Peyer's patch (tissue), 4 donors: ENCODE results near the gene HSPG2. TPM values are rescaled to one million over a fixed set of nuclear protein-coding genes. Genes with fewer than 3 reads are reported as not detected.

ENCODE experiments used
- DNase-seq, 3 donors: peaks; one replicate each; pipeline ENCODE4 v3.0.0-alpha.2; 2017 to 2019
- H3K27ac ChIP-seq, 4 donors: fragments of 200-600 bp; sonication (generic); one replicate each; pipeline ENCODE4 v1.5.1; 2016 to 2019
- H3K27me3 ChIP-seq, 2 donors: fragments of 200-600 bp; sonication (generic); one replicate each; pipeline ENCODE4 v1.5.1; 2019
- H3K36me3 ChIP-seq, 3 donors: fragments of 200-600 bp; sonication (generic); one replicate each; pipeline ENCODE4 v1.5.1; 2016 to 2019
- H3K4me1 ChIP-seq, 4 donors: fragments of 200-600 bp; sonication (generic); one replicate each; pipeline ENCODE4 v1.5.1; 2016 to 2019
- H3K4me3 ChIP-seq, 4 donors: fragments of 200-600 bp; sonication (generic); 1 replicate in 3 of 4; 2 replicates in 1 of 4; pipeline ENCODE4 v1.5.1; 2016 to 2019; ENCODE audit warnings: mild to moderate bottlenecking in 1 of 4
- H3K9me3 ChIP-seq, 4 donors: fragments of 200-600 bp; sonication (generic); one replicate each; pipeline ENCODE4 v1.5.1; 2016 to 2019; ENCODE audit warnings: mild to moderate bottlenecking in 1 of 4
- POLR2A ChIP-seq, 2 donors: fragments of 450-650 bp; IDR thresholded peaks; one replicate each; pipeline ENCODE4 v1.5.1; 2017; ENCODE audit warnings: antibody characterized with exemption in 2 of 2, mild to moderate bottlenecking in 2 of 2, moderate library complexity in 2 of 2
- total RNA-seq, 4 donors: library from RNA; depleted of rRNA; stranded (reverse); fragments of >200 nt; gene quantifications; one replicate each; pipeline ENCODE4 v1.1.0, GENCODE V29; 2016
- TF ChIP-seq, protein P1 (sequence below), 6 experiments: fragments of 450-650 bp in 4 of 6; fragments of 200-600 bp in 2 of 6; sonication (generic) in 1 of 6; IDR thresholded peaks; one replicate each; pipeline ENCODE4 v1.5.1; 2017 to 2019; ENCODE audit warnings: antibody characterized with exemption in 6 of 6, mild to moderate bottlenecking in 3 of 6, moderate library complexity in 1 of 6

Gene HSPG2
- total RNA-seq, 4 donors from 2014 or later, result 68.7 to 199 (median 122) TPM

DNA sequence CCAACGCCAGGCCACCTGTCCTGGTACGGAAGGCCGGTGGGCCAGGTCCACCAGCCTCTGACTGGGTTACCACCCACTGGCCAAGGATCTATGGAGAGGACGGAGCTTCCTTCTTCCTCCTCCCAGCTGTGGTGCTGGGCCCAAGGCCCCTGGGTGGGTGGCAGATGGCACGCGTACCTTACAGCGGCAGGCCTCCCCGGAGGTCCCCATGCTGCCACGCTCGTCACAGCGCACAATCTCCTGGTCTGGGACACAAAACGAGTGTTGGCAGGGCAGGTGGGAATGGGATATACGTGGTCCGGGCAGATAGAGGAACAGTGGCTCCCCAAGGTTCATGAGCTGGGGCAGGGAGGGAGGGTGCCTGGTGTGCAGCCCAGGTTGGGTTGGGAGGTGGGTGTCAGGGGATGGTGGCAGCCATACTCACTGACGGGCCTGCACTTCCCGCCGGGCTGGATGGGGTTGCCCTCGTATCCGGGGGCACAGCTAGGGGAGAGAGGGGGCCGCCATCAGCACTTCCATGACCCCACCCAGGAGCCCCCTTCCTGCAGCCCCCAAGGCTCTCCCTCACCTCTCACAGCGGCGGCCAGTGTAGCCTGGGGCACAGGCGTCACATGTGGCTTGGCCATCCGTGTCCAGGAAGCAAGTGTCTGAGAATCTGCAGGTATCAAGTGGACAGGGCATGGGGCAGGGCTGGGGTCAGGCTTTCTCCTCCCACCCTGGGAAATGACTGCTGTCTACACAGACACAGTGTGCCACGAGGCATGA, 58.9 kb downstream of the HSPG2 start:
- TF ChIP-seq, protein P1, sequence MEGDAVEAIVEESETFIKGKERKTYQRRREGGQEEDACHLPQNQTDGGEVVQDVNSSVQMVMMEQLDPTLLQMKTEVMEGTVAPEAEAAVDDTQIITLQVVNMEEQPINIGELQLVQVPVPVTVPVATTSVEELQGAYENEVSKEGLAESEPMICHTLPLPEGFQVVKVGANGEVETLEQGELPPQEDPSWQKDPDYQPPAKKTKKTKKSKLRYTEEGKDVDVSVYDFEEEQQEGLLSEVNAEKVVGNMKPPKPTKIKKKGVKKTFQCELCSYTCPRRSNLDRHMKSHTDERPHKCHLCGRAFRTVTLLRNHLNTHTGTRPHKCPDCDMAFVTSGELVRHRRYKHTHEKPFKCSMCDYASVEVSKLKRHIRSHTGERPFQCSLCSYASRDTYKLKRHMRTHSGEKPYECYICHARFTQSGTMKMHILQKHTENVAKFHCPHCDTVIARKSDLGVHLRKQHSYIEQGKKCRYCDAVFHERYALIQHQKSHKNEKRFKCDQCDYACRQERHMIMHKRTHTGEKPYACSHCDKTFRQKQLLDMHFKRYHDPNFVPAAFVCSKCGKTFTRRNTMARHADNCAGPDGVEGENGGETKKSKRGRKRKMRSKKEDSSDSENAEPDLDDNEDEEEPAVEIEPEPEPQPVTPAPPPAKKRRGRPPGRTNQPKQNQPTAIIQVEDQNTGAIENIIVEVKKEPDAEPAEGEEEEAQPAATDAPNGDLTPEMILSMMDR (IDR thresholded peaks at IDR 0.05), result no peak
- no peak for TF ChIP-seq POLR2A (IDR thresholded peaks at IDR 0.05)
- Histone ChIP-seq H3K4me3 (no peak overlapping the region), H3K27me3 (no peaks in the 10 kb centered on the region), H3K27ac (no peak overlapping the region), H3K36me3 (peaks cover 0 to 79% (median 0%) of the 10 kb centered on the region in 3 donors), H3K4me1 (no peaks in the 10 kb centered on the region), H3K9me3 (no peaks in the 10 kb centered on the region)
- no peak for DNase-seq

DNA sequence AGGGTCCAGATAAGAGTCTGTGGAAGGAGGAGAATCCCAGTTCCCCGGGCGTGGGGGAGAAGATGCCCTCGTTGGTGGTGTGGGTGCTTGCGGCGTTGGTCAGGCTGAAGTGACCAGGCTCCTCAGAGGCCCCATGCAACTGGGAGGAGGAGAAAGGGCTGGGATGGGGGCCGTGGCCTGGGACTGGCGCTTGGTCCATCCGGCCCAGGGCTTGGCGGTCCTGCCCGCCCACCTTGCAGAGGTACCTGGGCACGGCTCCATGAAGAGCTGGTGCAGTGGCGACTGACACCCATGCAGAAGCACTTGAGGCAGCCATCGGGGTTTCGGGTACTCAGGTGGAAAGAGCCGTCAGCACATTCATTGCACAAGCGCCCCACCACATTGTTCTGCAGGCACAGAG, 60.8 kb downstream of the HSPG2 start:
- TF ChIP-seq, protein P1 (IDR thresholded peaks at IDR 0.05), result no peak
- TF ChIP-seq POLR2A (IDR thresholded peaks at IDR 0.05), result no peak
- H3K27ac ChIP-seq, result no peak overlapping the region

DNA sequence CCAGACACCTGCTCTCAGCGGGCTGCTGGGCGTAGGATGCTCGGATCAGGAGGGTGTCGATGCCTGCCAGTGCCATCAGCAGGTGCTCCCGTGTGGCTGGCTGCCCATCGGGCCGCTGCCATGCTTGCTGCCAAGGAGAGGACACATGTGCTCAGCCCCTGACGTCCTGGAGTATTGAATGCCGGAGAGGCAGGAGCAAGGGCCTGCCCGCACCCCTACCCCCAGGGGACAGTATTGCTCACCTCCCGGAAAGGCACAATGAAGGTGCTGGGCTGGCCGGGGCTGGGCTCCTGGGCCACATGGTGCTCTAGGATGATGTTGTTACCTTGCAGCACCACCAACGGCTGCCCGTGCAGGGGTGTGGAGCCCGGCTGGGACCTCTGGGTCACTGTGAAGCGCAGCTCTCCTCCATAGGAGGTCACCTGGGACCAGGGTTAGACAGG, 61.5 kb downstream of the HSPG2 start:
- Histone ChIP-seq H3K4me1 (no peaks in the 10 kb centered on the region), H3K36me3 (peaks cover 0 to 89% (median 0%) of the 10 kb centered on the region in 3 donors), H3K27me3 (no peaks in the 10 kb centered on the region), H3K27ac (no peak overlapping the region), H3K4me3 (no peak overlapping the region), H3K9me3 (no peaks in the 10 kb centered on the region)
- no peak for TF ChIP-seq POLR2A (IDR thresholded peaks at IDR 0.05)
- TF ChIP-seq, protein P1 (IDR thresholded peaks at IDR 0.05), result no peak
- no peak for DNase-seq

More for the DNA sequence above, 60.8 kb downstream of the HSPG2 start:
- no peaks in the 10 kb centered on the region for H3K27me3 ChIP-seq
- peaks cover 0 to 94% (median 0%) of the 10 kb centered on the region in 3 donors for H3K36me3 ChIP-seq
- no peak overlapping the region for H3K4me3 ChIP-seq
- H3K4me1 ChIP-seq, result no peaks in the 10 kb centered on the region
- no peak for DNase-seq
- no peaks in the 10 kb centered on the region for H3K9me3 ChIP-seq

DNA sequence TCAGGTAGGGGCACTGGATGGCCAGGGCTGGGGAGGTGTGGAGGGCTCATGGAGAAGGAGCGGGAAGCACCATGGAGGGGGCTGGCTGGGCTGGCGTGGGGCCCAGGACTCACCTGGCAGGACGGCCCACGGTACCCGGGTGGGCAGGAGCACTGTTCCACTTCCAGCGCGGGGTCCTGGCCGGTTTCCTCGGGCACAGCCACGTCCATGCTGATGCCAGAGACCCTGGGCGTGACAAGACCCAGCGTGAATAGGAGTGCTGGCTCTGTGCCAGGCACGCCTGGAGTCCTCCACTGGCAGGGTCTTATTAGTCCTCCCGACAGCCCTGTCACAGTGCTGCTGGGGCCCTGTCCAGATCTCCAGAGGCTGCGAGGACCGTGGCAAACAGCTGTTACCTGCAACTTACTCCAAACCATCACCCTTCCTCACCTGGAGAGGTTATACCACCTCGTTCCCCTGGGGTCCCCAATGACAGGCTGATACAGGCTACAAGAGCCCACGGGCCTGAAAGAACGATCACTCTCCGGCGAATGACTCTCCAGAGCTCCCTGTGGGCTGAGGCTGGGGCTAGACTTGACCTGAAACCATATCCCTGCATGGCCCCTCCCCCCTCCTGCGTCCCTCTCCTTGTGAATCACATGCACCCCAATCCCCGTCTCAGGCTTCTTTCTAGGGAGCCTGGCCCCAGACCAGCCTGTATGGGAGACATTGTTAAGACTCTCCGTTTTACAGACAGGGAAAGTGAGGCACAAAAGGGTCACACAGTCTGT, 62.1 kb downstream of the HSPG2 start:
- Histone ChIP-seq H3K4me1 (peaks cover 0 to 6% (median 0%) of the 10 kb centered on the region in 4 donors), H3K9me3 (no peaks in the 10 kb centered on the region), H3K27ac (no peak overlapping the region), H3K36me3 (peaks cover 0 to 82% (median 0%) of the 10 kb centered on the region in 3 donors), H3K27me3 (no peaks in the 10 kb centered on the region), H3K4me3 (no peak overlapping the region)
- no peak for DNase-seq
- TF ChIP-seq POLR2A (IDR thresholded peaks at IDR 0.05), result no peak

DNA sequence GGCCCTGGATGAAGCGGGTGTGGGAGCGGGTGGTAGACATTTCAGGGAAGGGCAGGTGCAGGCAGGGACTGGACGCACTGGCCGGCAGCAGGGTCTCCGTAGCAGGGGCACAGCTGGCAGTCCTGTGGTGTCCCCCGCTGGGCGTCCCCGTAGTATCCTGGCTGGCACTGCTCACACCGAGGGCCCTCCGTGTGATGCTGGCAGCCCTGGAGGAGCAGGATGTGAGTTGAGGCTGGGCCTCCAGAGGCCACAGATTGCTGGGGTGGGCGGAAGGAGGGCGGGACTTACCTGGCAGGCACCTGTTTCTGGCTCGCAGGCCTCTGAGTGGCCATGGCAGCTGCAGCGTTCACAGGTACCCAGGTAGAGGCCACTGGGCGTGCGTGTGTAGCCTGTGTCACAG, 62.8 kb downstream of the HSPG2 start:
- TF ChIP-seq, protein P1 (IDR thresholded peaks at IDR 0.05), result no peak
- no peak for TF ChIP-seq POLR2A (IDR thresholded peaks at IDR 0.05)
- Histone ChIP-seq H3K27ac (no peak overlapping the region), H3K36me3 (peaks cover 0 to 76% (median 0%) of the 10 kb centered on the region in 3 donors), H3K4me1 (peaks cover 0 to 13% (median 0%) of the 10 kb centered on the region in 4 donors), H3K4me3 (no peak overlapping the region), H3K27me3 (no peaks in the 10 kb centered on the region), H3K9me3 (no peaks in the 10 kb centered on the region)
- no peak for DNase-seq

DNA sequence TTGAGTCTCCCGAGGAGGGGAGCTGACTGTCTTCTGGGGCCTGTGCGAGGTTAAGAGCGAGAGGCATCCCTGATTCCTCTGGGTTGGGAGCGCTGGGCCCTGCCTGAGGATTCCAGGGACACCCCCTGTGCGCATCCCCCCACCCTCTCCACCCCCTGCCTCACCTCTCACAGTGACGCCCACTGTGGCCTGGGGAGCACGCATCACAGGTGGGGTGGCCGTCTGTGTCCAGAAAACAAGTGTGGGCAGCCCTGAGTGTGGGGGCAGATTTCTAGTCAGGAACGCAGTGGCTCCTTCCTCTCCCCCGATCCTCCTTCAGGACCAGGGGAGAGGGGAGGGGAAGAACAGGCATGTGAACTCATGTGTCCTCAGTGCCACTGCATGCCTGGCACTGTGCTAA, 63.3 kb downstream of the HSPG2 start:
- no peaks in the 10 kb centered on the region for H3K27me3 ChIP-seq
- peaks cover 0 to 14% (median 0%) of the 10 kb centered on the region in 4 donors for H3K4me1 ChIP-seq
- H3K4me3 ChIP-seq, result no peak overlapping the region
- no peak for TF ChIP-seq POLR2A (IDR thresholded peaks at IDR 0.05)
- TF ChIP-seq, protein P1 (IDR thresholded peaks at IDR 0.05), result no peak
- H3K27ac ChIP-seq, result no peak overlapping the region
- H3K36me3 ChIP-seq, result peaks cover 0 to 72% (median 0%) of the 10 kb centered on the region in 3 donors
- no peak for DNase-seq
- no peaks in the 10 kb centered on the region for H3K9me3 ChIP-seq
